Stimulated activated CD4-positive, alpha-beta T cell treated with anti-CD3 and anti-CD28 coated beads, TNF-alpha, amount 100 ng/mL, for 48 hours (primary cell): Measurements from ENCODE around the gene COQ8B.
"Not testable (repeated sequence)": the region's sequence is repeated elsewhere in the genome, so short reads cannot be mapped to it uniquely, and the experiment has no call there.

Source experiments
- DNase-seq, 3 donors: peaks; one replicate each; pipeline ENCODE4 v3.0.0-alpha.2; 2020; ENCODE audit warnings: low read depth in 3 of 3

COQ8B gene

DNA sequence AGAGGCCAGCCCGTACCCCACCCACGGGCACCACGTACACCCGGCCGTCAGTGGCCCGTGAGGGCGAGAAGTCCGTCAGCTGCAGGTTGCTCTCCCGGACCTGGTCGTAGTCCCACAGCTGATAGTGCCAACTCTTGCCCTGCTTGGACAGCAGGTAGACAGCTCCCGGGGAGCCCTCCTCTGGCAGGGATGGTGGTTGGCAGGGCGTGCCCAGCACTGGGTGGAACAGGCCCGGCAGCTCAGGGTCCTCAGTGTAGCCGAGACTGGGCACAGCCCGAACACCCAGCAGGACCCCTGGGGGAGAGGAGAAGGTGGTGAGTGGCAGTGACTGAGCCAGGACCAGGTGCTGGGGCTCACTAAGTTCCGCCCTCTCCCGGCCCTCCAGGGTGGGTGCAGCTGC is 25.8 kb upstream of the COQ8B start:
- DNase-seq, result no peak

DNA sequence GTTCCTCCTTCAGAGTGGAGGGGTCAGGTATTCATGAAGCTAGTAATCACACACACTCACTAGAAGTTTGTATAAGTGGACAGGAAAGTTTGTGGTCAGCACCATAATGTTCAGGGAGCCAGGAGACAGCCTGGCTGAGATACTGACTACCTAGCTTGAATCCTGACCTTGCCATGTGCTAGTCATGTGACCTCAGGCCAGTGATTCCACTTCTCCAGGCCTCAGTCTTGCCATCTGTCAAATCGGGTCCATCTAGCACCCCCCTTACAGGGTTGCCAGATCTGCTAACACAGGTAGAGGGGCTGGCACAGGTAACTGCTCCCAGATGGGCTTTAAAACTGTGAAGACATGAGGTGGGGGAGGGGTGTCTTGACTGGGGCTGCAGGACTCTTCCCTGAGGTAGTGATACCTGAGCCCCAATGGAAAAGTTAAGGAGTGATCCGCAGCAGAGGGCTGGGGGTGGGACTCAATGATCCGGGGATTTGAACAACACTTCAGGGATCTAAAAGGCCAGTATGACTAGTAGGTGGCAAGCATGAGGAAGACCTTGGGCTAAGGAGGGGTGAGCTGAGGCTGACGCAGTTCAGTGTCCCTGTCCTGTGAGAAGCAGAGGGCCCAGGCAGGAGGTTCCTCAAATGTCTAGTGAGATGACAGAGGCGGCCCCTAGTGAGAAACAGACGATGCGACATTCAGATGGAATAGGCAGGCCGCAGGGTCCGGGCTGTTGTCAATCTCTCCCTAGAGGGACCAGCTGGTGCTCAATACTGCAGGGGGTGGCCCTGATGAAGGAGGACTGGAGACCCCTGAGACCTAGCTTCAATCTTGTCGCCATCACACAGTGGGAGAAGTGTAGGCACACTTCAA is 25.1 kb upstream of the COQ8B start:
- DNase-seq, result no peak

DNA sequence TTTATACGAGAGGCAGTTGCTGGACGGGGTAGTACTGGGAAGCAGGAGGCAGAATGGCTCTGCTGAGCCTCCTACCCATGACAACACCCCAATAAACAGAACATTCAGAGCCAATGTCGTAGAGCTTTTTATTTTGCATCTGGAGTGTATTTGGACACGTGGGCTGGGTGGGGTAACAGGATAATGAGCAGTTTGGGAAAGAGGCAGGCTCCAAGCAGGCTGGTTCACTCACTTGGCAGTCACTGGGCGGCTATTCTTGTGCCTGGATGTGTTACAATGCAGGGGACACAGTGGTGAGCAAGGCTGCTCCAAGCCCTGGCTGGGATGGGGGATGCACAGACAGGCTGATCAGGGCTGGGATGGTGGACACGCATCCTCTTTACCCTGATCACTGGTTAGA is 24.1 kb upstream of the COQ8B start:
- DNase-seq, result no peak

DNA sequence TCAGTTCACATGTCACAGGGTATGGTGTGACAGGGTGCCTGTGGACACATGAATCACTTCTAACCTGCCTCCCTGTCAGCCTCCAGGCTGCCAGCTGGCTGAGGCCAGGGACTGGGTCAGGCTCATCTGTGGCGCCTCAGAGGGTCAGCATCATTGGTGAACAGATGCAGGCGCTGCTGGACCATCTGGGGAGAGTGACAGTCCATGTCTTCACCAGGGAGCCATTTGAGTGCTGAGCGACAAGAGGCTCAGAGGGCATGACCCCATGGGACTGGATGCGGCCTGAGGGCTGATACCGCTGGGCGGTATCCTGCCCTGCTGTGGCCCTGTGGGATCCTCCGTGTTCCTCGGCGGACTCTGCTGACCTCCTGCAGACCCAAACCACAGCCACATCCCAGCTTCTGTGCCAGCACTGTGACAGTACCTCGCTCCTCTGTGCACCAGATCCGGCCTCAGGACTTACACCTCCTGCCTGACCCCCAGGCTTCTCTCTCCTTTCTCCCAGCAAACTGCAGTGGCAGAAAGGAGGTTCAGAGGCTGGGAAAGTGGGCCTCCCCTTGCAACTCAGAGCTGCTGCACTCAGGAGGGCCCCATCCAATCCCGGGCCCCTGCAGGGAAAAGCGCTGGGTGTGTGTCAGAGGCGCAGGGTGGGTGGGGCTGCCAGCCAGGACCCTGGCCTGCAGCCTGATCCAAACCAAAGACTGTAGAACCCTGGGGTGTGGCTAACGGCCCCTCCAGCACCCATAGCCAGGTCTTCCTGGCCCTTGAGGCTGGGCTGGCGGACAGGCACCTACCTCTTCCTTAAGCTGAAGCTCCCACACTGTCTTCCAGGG is 23.4 kb upstream of the COQ8B start:
- no peak for DNase-seq

DNA sequence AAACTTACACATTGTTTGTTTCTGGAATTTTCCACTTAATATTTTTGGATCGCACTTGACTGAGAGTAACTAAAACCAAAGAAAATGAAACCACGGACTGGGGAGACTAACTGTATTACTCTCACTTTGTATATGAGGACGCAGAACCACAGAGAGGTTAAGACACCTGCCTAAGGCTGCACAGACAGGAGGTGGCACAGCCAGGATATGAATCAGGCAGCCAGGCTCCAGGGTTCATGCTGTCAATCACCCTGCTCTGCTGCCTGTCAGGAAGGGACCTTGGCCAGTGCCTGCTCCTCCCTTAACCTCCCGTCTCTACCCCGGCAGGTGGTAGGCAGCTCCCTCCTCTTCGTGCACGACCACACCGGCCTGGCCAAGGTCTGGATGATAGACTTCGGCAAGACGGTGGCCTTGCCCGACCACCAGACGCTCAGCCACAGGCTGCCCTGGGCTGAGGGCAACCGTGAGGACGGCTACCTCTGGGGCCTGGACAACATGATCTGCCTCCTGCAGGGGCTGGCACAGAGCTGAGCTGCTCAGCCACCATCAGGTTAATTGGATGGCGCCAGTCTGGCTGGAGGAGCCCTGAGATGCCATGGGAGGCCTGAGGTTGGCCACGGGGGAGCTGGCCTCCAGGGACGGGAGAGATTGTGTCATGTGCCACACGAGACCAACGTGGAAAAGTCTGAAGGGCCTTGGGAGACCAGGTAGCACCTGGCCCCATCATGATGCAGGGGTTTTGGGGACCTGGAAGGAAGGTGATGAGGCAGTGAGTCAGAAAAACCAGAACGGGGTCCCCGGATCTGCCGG is 22.5 kb upstream of the COQ8B start:
- no peak for DNase-seq

DNA sequence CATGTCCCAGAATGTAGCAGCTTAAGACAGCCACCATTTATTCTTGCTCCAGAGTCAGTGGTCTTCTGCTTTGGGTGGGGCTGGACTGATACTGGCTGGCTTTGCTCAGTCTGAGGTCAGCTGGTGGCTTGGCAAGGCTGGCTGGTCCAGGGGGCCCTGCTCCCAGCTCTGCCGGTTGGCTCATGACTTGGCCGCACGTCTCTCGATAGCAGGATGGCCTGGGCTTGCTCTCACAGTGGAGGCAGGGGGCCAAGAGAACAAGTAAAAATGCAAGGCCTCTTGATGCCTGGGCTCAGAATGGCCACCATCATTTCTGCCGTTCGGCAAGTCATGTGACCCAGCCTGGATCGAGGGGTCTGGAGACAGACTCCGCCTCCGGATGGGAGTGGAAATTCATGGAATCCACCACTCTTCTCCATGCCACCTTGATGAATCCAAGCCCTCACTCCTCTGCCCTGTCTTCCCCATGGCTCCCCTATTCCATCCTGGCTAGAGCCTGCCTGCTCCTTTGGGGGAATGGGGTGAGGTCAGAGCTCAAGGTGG is 20.5 kb upstream of the COQ8B start:
- DNase-seq, result no peak

DNA sequence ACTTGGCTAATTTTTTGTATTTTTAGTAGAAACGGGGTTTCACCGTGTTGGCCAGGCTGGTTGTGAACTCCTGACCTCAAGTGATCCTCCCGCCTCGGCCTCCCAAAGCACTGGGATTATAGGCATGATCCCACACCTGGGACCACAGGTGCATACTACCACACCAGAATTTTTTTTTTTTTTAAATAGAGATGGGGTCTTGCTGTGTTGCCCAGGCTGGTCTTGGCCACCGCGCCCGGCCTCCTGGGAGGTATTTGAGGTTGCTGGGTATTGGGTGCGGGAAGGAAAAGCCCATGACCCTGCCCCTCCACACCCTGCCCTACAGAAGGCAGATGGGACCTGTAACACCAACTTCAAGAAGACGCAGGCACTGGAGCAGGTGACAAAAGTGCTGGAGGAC is 20.0 kb upstream of the COQ8B start:
- no peak for DNase-seq

DNA sequence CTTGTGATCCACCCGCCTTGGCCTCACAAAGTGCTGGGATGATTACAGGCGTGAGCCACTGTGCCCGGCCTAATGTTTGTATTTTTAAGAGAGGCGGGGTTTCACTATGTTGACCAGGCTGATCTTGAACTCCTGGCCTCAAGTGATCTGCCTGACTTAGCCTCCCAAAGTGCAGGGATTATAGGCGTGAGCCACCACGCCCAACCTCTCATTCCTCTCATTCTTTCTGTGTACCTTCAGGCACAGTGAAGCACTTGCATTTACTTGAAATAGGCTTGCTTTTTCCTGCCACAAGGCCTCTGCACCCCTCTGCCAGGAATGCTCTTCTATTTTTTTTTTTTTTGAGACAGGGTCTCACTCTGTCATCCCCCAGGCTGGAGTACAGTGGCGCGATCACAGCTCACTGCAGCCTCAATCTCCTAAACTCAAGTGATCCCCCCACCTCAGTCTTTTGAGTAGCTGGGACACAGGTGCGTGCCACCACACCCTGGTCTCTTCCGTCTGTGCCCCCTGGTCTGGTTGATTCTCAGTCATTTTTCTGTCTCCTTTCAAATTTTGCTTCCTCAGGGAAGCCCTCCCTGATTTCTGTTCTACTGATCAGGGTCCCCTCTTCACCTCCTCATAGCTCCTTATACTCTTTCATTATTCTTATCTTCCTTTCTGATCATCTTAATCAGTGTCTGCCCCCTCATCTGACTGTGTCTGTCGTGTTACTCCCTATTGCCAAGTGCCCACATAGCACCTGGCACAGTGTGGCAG is 18.5 kb upstream of the COQ8B start:
- no peak for DNase-seq

DNA sequence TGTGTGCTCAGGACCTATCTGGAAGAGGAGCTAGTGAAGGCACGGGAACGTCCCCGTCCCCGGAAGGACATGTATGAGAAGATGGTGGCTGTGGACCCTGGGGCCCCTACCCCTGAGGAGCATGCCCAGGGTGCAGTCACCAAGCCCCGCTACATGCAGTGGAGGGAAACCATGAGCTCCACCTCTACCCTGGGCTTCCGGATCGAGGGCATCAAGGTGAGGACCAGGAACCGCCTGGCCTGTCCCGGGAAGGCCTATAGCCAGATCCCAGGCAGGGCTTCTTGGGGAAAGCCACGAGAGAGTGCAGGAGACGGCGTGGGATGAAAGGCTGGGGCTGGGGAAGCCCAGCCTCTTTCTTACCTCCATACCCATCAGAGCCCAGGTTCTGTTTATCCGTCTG is 16.5 kb upstream of the COQ8B start:
- no peak for DNase-seq

DNA sequence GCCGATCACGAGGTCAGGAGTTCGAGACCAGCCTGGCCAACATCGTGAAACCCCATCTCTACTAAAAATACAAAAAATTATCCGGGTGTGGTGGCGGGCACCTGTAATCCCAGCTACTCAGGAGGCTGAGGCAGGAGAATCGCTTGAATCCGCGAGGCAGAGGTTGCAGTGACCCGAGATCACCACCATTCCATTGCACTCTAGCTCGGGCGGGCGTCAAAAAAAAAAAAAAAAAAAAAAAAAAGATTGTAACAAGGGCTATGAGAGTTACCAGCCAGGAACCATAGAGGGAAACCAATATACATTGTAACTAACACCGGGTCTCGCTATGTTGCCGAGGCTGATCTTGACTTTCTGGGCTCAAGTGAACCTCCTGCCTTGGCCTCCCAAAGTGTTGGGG is 15.6 kb upstream of the COQ8B start:
- DNase-seq, result not testable (repeated sequence)

DNA sequence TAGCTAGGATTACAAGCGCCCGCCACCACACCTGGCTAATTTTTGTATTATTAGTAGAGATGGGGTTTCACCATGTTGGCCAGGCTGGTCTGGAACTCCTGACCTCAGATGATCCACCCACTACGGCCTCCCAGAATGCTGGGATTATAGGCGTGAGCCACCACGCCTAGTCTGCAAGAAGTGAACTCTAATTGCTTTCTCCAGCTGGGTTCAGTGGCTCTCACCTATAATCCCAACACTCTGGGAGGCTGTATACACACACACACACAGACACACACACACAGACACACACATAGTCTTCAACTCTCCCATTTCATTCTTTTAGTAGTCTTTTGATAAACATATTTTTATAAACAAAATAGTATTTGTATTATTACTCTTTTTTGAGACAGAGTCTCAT is 13.4 kb upstream of the COQ8B start:
- DNase-seq, result not testable (repeated sequence)

DNA sequence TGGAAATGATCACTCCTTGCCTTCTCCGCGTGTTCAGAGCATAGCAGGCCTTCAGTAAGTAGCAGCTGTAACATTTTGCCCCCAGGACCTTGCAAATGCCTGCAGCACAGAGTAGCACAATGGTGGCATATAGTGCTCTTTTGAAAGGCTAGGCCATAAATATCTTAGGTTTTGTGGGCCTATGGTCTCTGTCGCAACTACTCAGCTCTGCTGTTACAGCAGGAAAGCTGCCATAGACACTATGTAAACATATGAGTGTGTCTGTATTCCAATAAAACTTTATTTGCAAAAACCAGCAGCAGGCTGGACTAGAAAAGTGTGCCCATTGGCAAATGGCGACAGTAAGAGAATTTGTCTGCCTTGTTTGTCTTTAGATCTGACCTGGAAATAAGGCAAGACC is 9.6 kb upstream of the COQ8B start:
- DNase-seq, result no peak

DNA sequence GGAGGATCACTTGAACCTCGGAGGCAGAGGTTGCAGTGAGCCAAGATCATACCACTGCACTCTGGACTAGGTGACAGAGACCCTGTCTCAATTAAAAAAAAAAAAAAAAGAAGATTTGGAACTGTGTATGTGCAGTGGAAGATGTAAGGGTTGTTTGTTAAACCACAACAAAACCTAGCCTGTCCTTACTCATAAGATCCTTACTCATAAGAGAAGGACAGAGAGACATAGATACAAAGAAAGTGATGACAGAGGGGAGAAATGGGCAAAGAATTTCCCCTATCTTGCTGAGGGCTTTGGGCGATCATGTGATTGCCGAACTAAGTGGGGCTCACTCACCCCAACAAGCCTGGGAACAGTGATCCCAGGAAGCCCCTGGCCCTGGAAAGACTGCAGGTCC is 8.2 kb upstream of the COQ8B start:
- no peak for DNase-seq

DNA sequence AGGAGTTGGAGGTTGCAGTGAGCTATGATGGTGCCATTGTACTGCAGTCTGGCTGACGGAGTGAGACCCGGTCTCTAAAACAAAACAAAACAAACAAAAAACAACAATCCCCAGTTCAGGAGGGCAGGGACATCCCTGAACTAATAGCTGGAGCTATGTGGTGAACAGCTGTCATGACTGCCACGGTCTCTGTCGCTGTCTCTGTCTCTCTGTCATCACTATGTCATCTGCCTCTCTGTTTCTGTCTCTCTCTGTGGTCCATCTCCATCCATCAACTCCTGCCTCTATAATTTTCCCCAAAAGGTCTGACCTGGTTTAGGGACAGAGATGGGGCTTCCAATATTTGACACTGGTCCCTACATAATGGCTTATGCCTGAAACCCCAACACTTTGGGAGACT is 7.6 kb upstream of the COQ8B start:
- no peak for DNase-seq

DNA sequence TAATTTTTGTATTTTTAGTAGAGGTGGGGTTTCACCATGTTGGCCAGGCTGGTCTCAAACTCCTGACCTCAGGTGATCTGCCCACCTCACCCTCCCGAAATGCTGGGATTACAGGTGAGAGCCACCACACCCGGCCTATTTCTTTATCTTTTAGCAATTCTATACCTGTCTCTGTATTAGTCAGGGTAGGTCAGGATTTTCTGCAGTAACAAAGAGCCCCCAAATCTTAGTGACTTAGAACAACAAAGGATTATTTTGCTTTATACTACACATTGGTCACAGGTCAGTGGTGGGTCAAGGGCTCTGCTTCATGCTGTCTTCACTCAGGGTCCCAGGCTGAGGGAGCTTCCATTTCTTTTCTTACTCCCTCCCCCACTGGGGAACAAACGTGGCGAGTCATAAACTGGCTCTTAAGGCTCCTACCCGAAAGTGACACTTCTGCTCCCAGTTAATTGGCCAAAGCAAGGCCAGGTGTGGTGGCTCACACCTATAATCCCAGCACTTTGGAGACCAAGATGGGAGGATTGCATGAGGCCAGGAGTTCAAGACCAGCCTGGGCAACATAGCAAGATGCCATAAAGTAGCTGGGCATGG is 7.1 kb upstream of the COQ8B start:
- no peak for DNase-seq

DNA sequence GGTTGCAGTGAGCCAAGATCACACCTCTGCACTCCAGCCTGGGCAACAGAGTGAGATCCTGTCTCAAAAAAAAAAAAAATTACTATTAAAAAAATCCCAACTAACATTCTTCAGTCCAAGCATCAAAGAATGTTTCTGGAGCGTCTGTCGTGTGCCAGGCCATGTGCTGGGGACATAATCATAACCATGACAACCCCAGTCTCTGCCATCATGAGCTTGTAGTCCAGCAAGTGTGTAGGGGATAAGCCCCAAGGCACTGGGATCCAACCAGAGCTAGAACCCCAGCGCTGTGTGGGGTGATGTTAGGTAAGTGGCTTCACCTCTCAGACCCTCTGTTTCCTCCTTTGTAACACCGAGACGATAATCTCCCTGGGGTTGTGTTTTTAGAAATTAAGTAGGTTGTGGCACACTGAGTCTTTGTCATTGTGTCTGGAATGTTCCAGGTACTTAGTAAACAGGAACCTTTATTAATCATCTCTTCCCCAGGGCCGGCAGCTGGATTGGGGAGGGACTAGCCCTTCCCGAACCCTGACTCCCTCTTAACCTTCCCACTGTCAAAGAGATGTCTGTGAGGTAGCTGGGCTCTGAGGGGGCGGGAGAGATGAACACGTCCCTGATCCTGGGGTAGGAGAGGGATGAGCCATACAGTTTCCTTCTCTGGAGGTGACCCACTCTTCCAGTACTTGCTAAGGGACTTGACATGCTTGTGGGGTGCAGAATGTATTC is 5.4 kb upstream of the COQ8B start:
- DNase-seq, result no peak

DNA sequence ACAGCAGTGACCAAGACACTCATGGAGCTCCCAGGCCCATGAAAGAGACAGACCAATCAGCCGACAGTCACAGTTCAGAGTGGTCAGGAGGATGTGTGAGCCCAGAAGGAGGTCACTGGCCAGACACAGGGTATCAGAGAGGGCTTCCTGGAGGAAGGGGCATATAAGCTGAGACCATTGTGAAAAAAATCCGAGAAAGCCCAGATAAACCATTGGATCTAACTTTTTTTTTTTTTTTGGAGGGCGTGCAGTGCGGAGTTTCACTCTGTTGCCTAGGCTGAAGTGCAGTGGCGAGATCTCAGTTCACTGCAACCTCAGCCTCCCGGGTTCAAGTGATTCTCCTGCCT is 4.4 kb upstream of the COQ8B start:
- DNase-seq, result no peak

DNA sequence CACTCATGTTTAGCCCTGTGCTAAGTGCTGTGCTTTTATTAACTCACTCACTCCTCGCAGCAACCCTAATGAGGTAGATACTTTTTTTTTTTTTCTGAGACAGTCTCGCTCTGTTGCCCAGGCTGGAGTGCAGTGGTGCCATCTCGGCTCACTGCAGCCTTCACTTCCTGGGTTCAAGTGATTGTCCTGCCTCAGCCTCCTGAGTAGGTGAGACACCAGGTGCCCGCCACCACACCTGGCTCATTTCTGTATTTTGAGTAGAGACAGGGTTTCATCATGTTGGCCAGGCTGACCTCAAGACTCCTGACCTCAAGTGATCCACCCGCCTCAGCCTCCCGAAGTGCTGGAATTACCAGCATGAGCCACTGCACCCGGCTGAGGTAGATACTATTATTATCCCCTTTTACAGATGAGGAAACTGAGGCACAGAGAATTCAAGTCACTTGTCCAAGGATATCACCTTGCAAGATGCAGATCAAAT is 2.8 kb upstream of the COQ8B start:
- no peak for DNase-seq

DNA sequence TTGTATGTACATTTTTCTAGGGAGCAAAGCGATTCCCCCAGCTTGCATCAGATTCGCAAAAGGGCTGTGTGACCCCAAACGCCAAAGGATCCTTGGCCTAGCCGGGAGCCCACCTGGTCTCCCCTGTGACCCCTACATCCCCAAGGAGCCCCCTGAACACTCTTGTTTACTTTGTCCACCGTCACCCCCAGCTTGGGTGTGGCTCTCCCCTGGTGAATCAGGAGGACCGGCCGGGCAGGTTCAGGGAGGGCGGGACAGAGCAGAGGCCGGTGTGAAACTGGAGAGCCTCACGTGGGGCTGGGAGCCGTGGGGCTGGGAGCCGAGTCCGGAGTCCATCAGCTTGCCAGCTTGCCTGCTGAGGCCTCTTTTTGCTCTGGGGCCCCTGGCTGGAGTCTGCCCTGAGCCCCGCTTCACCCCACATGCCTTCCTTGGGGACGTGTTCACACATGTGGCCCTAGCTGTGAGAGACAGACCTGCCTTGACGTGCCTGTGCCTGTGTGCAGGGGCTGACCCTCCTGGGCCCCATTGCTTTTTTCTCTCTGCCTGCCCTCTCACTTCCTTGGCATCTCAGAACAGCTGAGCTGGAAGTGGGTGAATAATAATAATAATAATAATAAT is 2.2 kb upstream of the COQ8B start:
- DNase-seq, result no peak
